H4 (cell line): ENCODE data around the gene RAB8B. TPM values are rescaled to one million over a fixed set of nuclear protein-coding genes. Genes with fewer than 3 reads are reported as not detected.

ENCODE experiments used
- DNase-seq: peaks from one replicate; pipeline ENCODE4 v3.0.0-alpha.2; 2015; ENCODE audit warnings: low spot score
- total RNA-seq: library from RNA; depleted of rRNA; stranded (reverse); fragments of >200 nt; shearing (Covaris generic); gene quantifications from 2 replicates; pipeline ENCODE4 v1.2.3, GENCODE V29; 2014; rRNA removed

The RAB8B gene
- total RNA-seq = 21.4 and 35.4 TPM in 2 replicates

GRCh38 chr15:63188926-63189871 lies at the start of gene RAB8B:
RAB8B (plus strand) TSS chr15:63189606; CDS start chr15:63189625, 19 bp downstream.
- DNase-seq = peak; percentile 90

DNA sequence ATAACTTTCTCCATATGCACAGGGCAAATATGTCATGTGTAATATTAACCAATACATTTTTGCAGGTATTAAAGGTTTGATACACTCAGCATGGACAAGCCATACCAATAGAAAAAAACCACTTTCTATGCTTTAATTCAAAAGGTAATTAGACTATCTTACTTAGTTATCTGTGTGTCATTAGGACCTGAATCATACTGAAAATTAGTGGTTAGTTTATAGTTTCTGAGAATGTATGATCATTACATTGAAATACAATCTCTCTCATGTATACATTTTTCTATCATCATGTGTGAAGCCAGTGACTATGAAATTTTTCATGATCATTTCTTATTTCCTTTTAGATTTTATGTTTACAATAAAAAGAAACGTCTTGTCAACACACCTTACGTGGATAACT lies 48.5 kb upstream of the RAB8B start:
- no peak for DNase-seq

DNA sequence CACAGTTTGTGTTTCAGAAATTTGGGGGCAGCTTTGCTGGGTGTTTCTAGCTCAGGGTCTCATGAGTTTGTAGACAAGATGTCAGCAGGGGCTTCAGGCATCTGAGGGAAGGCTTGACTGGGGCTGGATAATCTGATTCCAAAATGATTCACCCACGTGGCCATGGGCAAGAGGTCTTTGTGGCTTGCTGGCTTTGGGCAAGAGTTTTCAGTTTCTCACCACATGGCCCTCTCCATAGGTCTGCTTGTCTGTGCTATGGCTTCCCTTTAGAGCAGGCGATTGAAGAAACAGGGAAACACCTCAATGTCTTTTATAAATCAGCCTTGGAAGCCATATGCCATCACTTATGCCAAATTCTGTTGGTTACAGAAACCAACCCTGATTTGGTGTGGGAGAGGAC lies 44.0 kb upstream of the RAB8B start:
- no peak for DNase-seq

- no peak for DNase-seq
These were observed 42.7 kb upstream of the RAB8B start for GRCh38 chr15:63146684-63147083.

- DNase-seq = no peak
These were observed 37.7 kb upstream of the RAB8B start for GRCh38 chr15:63151665-63152064.

GRCh38 chr15:63155486-63155885 lies 33.9 kb upstream of the RAB8B start:
- no peak for DNase-seq

DNA sequence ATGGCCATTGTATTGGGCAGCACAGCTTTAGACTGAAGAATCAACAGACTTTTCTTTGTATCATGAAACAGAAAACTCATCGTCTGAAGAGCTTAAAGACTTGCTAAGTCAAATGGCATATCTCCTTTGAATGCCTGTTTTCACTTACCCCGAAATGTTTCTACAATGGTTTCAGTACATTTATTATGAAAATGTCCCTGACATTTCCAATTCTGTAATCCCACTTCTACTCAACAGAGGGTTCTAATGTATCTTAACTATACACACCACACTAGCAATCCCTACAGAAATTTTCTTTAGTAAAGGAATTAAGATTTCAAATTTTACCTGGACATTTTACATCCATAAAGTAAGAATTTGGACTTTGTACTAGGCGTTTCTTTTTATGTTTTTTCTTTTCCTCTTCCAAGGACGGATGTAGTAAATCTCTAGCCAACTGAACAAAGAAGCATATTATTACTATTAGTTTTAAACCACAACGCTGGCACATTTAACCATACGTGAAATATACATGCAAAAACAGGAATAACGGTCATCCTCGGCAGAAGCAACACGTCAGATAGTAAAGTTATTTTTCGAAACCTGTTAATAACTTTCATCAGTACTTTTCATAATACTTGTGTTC lies 33.2 kb upstream of the RAB8B start:
- no peak for DNase-seq

- DNase-seq = no peak
These were observed 32.7 kb upstream of the RAB8B start for GRCh38 chr15:63156755-63157117.

DNA sequence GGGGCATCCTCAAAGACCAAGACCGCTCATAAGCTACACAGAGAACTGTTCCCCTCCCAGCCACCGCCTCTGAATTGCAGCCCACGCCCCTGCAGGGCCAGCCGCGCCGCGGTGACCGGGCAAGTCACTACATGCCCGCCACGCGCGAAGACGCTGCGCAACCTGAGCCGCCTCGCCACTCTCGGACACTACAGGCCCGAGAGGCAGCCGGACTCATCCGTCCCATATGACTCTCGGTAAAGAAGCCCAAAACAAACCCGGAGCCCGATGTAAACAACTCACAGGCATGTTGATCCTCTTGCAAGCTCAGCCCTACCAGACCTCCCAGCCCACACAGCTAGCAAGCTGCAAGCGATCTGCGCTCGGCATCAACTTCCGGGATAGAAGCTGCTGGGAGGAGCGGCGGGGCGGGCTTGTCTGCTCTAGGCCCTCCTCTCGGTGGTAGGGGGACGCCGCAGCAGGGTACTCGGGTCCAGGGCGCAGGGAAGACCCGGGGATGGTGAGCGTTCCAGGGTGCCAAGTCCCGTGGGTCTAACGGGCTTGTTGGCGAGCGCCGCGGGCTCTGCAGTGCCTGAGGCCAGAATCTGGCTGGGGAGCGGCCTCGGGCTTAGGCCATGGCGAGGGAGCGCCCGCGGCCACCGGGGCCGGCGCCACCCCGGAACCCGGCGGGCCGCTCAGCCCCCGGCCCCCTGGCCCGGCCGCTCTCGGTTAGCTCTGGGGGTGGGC lies 32.1 kb upstream of the RAB8B start, which contains the start of gene RPS27L:
Gene RPS27L (minus strand): TSS at position 360 of the 726 bp plus-strand sequence. CDS start 72 bp downstream, at position 288.
- peak; percentile 93 for DNase-seq

- peak; percentile 50 for DNase-seq
These were observed 31.4 kb upstream of the RAB8B start for GRCh38 chr15:63157891-63158431.

DNA sequence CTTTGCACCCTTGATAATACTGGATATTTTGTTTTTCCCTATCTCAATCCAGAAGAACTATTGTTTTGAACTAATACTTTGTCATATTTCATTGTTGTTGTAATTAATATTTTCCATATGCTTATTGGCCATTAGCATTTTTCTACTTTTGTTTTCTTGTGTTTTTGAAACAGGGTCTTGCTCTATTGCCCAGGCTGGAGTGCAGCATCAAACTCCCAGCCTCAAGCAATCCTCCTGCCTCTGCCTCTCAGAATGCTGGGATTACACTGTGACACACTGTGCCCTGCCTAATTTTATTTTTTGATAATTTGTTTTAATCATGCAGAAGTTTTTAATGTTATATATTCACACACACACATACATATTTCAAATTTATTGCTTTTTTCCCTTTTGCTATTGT lies 28.8 kb upstream of the RAB8B start:
- DNase-seq = no peak

DNA sequence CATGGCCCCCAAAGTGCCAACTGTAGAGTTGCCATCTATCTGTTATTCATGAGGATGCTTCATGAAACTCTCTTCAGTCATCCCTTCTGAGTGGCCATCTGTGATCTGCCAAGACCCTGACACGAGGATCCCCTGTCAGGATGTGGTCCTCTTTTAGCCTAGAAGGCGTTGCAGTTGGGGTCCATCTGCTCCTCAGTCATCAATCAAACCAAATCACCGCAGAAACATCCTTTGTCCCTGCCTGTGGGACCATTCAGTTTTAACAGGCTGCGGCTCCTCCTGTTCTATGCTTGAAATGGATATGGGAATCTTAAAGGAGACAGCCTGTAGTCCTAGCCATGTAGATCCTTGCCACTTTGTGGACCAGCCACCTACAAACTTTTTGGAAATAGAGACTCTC lies 26.2 kb upstream of the RAB8B start:
- no peak for DNase-seq

- no peak for DNase-seq
These were observed 24.1 kb upstream of the RAB8B start for GRCh38 chr15:63165166-63165859.

DNA sequence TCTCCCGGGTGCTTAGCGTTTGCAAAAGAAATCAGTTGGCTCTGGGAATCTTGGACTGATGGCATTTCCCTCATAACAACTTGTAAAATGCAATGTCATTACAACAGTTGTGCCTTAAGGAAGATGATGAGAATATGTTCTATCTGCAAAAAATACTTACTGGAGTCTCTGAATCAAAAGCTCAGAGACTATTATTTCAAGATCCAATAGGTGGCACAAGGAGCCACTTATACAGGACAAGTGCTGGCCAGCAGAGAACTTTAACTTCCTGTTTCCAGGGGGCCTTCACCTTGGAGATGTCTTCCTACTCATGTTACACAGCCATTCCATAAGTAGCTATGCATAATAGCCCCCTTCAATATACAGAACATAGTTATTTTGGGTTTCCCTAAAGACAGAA lies 23.2 kb upstream of the RAB8B start:
- DNase-seq = no peak

- DNase-seq = no peak
These were observed 19.6 kb upstream of the RAB8B start for GRCh38 chr15:63169788-63170187.

GRCh38 chr15:63172376-63172775 lies 17.0 kb upstream of the RAB8B start:
- no peak for DNase-seq

DNA sequence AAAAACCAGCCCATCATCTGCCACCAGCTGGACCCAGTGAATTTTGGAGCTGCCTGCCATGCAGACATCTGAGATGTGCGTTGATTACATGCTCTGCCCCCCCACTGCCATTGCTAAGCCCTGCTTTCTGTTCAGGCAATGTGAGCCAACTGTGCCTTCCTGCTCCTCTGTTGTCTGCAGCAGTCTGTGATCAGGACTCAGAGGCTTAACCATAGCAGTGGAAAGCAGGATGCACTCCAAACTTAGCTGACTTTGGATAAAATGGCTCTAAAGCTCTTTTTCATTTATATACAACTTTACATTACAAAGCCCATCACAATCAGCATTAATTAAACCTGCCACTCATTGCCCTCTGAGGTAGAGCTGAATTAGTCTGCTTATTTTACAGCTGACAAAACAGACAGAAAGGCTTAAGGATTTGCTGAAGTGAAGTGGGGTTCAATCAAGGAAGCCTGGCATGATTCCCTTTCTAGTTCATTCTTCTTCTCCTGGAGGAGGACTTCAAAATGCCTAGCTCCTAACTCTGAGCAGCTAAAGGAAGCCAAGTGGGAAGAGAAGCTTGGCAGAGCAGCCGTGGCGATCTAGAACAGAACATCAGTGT lies 16.5 kb upstream of the RAB8B start:
- no peak for DNase-seq

- DNase-seq = no peak
These were observed 13.1 kb upstream of the RAB8B start for GRCh38 chr15:63176302-63176701.

DNA sequence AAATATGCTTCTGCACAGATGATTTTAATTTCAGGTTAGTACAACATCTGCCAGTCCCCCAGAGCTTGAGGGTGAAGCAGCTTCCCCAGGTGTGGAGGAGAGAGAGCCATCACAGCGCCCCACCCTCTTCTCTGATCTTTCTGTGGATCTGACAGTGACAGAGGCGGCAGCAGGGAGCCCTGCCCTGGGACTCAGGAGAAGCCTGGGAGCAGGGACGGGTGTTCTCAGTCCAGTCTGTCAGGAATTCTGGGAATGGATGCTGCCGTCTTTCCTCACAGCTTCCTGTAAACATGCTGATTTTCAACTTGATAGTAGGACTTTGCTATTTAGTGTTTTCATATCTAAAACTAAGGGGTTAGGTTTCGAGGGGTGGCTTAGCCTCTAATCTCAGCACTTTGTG lies 11.4 kb upstream of the RAB8B start:
- DNase-seq = no peak

DNA sequence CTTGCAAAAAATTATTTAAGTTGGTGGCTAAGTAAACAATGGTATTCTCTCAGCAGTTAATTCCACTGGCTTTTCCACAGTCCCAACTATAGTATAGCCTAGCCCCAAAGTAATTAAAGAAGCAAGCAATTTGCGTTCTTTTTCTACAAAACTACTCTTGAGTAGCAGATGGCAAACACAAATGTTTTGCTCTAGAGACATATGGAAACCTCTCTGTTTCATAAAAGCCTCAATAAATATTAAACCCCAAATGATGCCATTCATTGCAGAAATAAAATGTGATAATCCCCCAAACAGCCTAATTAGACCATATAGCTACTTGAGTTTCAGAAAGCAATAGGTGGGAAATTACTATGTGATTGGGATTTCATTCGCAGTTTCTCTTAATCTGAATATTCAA lies 8.7 kb upstream of the RAB8B start:
- DNase-seq = no peak

DNA sequence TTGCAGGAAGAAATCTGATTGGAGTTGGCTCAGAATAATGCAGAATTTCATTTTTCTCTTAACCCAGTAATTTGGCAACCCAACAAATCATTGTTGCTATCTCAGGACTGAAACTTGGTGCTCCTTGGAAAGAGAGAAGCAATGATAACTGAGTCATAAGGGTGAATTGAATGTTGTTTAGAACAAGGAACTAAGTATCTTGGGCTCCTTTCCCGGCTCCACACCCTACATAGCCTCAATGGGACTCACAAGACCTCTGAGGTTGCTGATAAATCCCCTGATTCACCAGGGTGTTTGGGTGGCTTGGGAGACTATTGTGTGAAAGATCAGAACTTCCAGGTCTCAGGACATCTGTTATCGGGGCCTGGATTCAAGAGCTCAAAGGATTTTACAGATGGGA lies 7.8 kb upstream of the RAB8B start:
- no peak for DNase-seq
